ENCODE data around the gene CDKN2C. TPM values are rescaled to one million over a fixed set of nuclear protein-coding genes. Genes with fewer than 3 reads are reported as not detected.

The CDKN2C gene
- total RNA-seq, 1 donor from 2014 or later = 2.4 TPM

GRCh38 chr1:50972766-50973165 lies 2.7 kb downstream of the CDKN2C start:
- Histone ChIP-seq H3K27me3 (no peaks in the 10 kb centered on the region), H3K4me1 (no peaks in the 10 kb centered on the region), H3K36me3 (no peaks in the 10 kb centered on the region), H3K9me3 (no peaks in the 10 kb centered on the region), H3K4me3 (peak overlapping the region; percentile 80 to 93), H3K27ac (peak overlapping the region; percentile 1 to 62)
- no peak for DNase-seq (ENCODE audit: low spot score in 2 of 2)
- intact Hi-C loops (cut with DNase I) = no loop called here
- TF ChIP-seq CTCF (IDR thresholded peaks at IDR 0.05) = no peak

- Histone ChIP-seq H3K4me1 (no peaks in the 10 kb centered on the region), H3K9me3 (no peaks in the 10 kb centered on the region), H3K27ac (peak overlapping the region; percentile 37 to 62), H3K36me3 (no peaks in the 10 kb centered on the region), H3K4me3 (peak overlapping the region in 1 of 2 donors; percentile 80), H3K27me3 (no peaks in the 10 kb centered on the region)
- intact Hi-C loops (cut with DNase I) = no loop called here
- DNase-seq (ENCODE audit: low spot score in 2 of 2) = no peak
- TF ChIP-seq CTCF (IDR thresholded peaks at IDR 0.05) = no peak
Observed at GRCh38 chr1:50973255-50973654, 3.2 kb downstream of the CDKN2C start.

- DNase-seq (ENCODE audit: low spot score in 2 of 2) = no peak
- Histone ChIP-seq H3K4me1 (no peaks in the 10 kb centered on the region), H3K4me3 (peak overlapping the region in 1 of 2 donors; percentile 24), H3K9me3 (no peaks in the 10 kb centered on the region), H3K27ac (peak overlapping the region; percentile 37 to 62), H3K27me3 (no peaks in the 10 kb centered on the region), H3K36me3 (no peaks in the 10 kb centered on the region)
- intact Hi-C loops (cut with DNase I) = no loop called here
- TF ChIP-seq CTCF (IDR thresholded peaks at IDR 0.05) = no peak
Observed at GRCh38 chr1:50973875-50974617, 4.0 kb downstream of the CDKN2C start.

- Histone ChIP-seq H3K27ac (peak overlapping the region; percentile 37 to 62), H3K9me3 (no peaks in the 10 kb centered on the region), H3K36me3 (no peaks in the 10 kb centered on the region), H3K27me3 (no peaks in the 10 kb centered on the region), H3K4me1 (no peaks in the 10 kb centered on the region), H3K4me3 (peak overlapping the region in 1 of 2 donors; percentile 24)
- no peak for TF ChIP-seq CTCF (IDR thresholded peaks at IDR 0.05)
- DNase-seq (ENCODE audit: low spot score in 2 of 2) = no peak
- intact Hi-C loops (cut with DNase I) = no loop called here
Observed at GRCh38 chr1:50974618-50974935, 4.5 kb downstream of the CDKN2C start.

- peak overlapping the region; percentile 92 for H3K27ac ChIP-seq
- no peak overlapping the region for H3K4me3 ChIP-seq
- TF ChIP-seq CTCF (IDR thresholded peaks at IDR 0.05) = no peak
- intact Hi-C loops (cut with DNase I) = no loop called here
- H3K9me3 ChIP-seq = no peaks in the 10 kb centered on the region
- no peak for DNase-seq (ENCODE audit: low spot score in 2 of 2)
- no peaks in the 10 kb centered on the region for H3K4me1 ChIP-seq
- no peaks in the 10 kb centered on the region for H3K27me3 ChIP-seq
- H3K36me3 ChIP-seq = no peaks in the 10 kb centered on the region
Observed at GRCh38 chr1:50975436-50975835, 5.4 kb downstream of the CDKN2C start.
